ENCODE measurements around the gene PURB.
A peak's percentile ranks its signal among the peaks of the same experiment; 100 is the strongest.
"Not testable (repeated sequence)": the region's sequence is repeated elsewhere in the genome, so short reads cannot be mapped to it uniquely, and the experiment has no call there.

The PURB gene

GRCh38 chr7:44852590-44852989 lies 32.7 kb downstream of the PURB start:
- no peak for DNase-seq (ENCODE audit: low read depth)

GRCh38 chr7:44849885-44850544 lies 35.3 kb downstream of the PURB start:
- no peak for DNase-seq (ENCODE audit: low read depth)

GRCh38 chr7:44849259-44849884 lies 36.0 kb downstream of the PURB start:
- no peak for DNase-seq (ENCODE audit: low read depth)

GRCh38 chr7:44847920-44848634 lies 37.3 kb downstream of the PURB start, which contains the start of gene H2AZ2:
H2AZ2 (minus strand) TSS chr7:44848087; CDS start chr7:44847971, 116 bp downstream.
- DNase-seq (ENCODE audit: low read depth): peak; percentile 100

GRCh38 chr7:44847509-44847919 lies 37.8 kb downstream of the PURB start:
- peak; percentile 71 for DNase-seq (ENCODE audit: low read depth)

DNA sequence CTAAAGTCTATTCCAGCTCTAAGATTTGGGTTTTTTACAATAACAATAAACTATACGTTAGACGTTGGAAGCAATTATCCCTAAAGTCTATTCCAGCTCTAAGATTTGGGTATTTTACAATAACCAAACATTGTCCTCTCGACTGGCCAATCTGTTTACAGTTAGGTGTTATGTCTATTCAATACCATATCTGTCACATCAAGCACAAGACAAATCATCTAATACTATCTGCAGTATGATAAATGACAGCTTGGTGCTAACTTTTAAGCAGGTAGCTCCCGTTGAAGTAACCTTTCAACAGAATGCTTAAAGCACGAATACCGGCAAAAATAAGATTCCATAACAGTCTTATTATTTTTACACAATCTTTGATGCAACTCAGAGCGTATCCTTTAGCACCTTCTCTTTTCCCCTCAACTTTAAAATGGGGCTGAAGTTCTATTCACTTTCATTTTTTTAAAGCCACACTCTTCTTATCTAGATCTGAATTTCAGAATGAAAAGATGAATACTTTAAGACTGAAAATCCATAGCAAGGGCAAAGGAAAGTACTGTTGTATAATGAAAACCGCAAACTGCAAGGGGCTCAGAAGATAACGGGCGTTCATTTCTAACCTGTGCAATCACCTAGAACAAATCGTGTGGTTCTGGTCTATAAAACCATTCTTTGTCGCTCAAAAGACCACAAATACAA lies 38.4 kb downstream of the PURB start:
- DNase-seq (ENCODE audit: low read depth): no peak

DNA sequence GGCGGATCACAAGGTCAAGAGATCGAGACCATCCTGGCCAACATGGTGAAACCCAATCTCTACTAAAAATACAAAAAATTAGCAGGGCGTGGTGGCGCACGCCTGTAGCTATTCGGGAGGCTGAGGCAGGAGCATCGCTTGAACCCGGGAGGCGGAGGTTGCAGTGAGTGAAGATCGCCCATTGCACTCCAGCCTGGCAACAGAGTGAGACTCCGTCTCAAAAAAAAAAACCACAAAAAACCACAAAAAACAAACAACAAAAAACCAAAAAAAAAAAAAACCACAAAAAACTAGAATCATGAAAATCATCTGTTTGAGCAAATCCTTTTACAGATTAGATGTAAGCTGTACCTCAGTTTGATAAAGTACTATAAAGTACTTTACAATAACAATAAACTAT lies 38.9 kb downstream of the PURB start:
- DNase-seq (ENCODE audit: low read depth): not testable (repeated sequence)

DNA sequence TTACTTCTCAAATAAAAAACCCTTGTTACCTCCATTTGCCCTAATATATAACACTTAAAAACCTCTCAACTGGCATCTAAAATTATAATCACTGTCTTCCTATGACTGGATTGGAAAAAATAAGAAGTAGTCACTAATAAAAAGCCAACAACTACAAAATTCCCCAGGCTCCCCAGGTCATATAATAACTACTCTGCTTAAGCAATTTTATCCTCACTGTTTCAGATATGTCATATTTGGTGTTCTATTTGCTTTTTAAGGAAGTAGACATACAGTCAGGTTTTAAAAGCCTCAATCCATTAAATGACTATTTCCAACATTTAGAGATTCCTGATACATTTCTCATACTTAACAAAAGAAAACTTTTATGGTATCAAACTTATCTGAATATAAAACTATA lies 39.9 kb downstream of the PURB start:
- DNase-seq (ENCODE audit: low read depth): no peak

GRCh38 chr7:44843440-44843839 lies 41.9 kb downstream of the PURB start:
- DNase-seq (ENCODE audit: low read depth): not testable (repeated sequence)

DNA sequence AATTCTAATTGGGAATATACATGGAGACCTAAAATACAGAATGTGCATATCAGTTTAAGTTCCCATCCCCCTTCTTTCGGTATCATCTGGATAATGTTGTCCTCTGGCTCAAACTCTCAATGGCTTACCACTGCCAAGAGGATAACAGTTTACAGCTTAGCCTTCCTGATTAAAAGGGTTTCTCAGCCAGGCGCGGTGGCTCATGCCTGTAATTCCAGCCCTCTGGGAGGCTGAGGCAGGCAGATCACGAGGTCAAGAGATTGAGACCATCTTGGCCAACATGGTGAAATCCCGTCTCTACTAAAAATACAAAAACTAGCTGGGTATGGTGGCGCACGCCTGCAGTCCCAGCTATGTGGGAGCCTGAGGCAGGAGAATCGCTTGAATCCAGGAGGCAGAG lies 42.7 kb downstream of the PURB start:
- DNase-seq (ENCODE audit: low read depth): not testable (repeated sequence)

DNA sequence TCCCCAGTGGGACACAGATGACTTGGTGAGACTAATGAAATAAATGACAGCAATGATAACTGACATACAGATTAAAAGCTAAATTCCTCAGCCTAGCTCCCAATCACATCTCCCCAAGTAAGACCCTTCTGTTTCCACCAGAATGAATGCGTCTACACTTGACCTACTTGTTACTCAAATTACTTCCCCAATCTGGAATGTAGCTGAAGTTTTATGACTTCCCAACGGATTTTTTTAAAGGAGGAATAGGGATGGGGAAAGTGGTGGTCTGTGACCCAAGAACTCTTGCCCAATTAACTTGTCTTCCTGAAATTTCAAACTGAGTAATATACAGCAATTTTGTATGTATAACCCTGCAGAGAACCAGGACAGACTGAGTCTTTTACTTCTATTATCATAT lies 46.6 kb downstream of the PURB start:
- DNase-seq (ENCODE audit: low read depth): no peak

DNA sequence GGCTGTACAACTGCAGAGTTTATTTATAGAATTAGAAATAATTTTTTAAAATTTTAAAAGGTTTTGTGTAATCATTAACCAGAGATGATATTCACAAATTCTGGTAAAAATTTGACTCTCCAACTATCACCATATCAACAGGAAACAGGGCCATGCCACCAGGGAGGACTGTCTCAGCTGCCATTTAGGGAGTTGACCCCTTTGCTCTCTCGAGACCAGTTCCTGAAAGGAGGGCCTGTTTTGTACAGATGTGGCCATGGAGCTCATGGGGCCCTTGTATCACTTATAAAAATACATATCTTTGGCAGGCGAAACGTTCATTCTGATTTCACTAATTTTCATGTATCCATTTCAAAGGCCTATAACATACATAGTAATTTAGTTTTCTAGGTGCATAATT lies 57.8 kb downstream of the PURB start:
- no peak for DNase-seq (ENCODE audit: low read depth)
